HEK293T (cell line): ENCODE measurements around the gene EIF5AL1.

Experiments
- BHLHE40 ChIP-seq: fragments of 450-650 bp; IDR thresholded peaks from 2 replicates; pipeline ENCODE4 v1.6.1; 2016; ENCODE audit warnings: mild to moderate bottlenecking, moderate library complexity, borderline replicate concordance
- SP1 ChIP-seq: fragments of 450-650 bp; IDR thresholded peaks from 2 replicates; pipeline ENCODE4 v1.6.1; 2017

DNA sequence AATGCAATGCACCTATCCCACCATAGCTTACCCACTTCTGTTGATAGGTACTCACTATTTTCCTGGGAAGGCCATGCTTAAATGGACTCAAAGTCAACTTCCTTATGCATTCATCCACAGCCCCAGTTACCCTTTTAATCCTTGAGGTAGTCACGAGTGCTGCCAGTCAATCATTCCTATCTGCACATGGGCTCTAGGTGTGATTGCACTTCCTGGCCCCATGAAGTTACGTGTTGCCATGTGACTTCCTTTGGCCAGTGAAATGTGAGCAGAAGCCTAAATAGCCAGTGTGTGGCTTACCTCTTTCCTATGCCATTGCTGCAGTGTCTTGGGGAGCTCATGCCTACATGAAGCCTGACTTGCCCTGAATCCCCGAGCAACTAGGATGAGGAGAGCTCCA lies 23.5 kb upstream of the EIF5AL1 start:
- TF ChIP-seq BHLHE40 = no peak
- no peak for TF ChIP-seq SP1
